ENCODE measurements around the gene GNAS-AS1. TPM values are rescaled to one million over a fixed set of nuclear protein-coding genes. Genes with fewer than 3 reads are reported as not detected.

GNAS-AS1 gene
- total and polyA plus RNA-seq, 10 of the 15 experiments (the other 5 are each of a cell fraction or from before 2014, with no cell fraction given), result 0.06 to 2.7 (median 1.2) TPM

DNA sequence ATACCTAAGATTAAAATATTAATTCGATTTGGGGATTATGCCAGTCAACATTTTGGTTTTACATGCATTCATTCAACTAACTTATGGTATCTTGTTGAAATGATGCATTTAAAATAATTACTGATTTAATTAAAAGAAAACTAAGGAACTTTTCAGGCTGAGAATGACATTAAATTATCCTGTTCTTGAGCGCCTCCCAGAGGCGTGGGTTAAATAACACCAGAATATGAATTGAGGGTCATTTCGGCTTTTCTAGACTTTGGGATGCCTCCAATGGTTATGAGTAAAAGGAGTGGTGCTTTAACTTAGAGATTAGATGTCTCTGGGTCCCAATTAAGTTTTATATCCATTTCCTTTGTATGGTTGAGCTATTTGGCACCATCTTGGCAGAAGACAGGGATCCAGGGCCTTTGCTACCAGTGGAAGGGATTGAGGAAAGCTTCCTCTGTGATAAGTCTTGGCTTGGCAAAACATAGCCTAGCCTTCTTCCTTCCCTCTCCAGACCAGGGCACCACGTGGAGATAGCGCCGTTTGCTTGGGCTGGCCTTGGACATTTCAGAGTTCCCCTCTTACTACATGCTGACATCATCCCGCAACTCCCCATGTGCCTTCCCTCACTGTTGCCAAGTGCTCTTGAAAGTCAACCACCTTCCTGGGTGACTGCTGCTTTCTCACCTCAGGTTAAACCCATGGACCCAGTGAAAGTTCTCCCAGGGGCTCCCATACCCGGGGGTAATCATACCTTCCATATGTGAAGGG, 30.5 kb upstream of the GNAS-AS1 start:
- no peak for DNase-seq (ENCODE audit: low read depth, low spot score)
- Histone ChIP-seq H3K79me2 (ENCODE audit: control insufficient read depth, insufficient read depth, low read length) (no peaks in the 10 kb centered on the region), H3K27me3 (replicated peaks in 1 of 2; ENCODE audit: control insufficient read depth in 2 of 2, insufficient read depth in 2 of 2, low read length in 1 of 2) (no peaks in the 10 kb centered on the region), H3K4me3 (no peak overlapping the region), H3K36me3 (ENCODE audit: control insufficient read depth in 2 of 2, insufficient read depth in 2 of 2, low read length in 1 of 2) (no peaks in the 10 kb centered on the region), H2AFZ (ENCODE audit: control insufficient read depth, low read depth, low read length) (no peak overlapping the region), H3K9ac (ENCODE audit: control insufficient read depth, insufficient read depth, low read length) (no peak overlapping the region), H3K9me3 (replicated peaks; ENCODE audit: control insufficient read depth, insufficient read depth, low read length) (no peaks in the 10 kb centered on the region), H3K4me2 (ENCODE audit: control insufficient read depth, insufficient read depth) (no peak overlapping the region), H4K20me1 (ENCODE audit: control insufficient read depth, insufficient read depth) (no peaks in the 10 kb centered on the region), H3K4me1 (ENCODE audit: control insufficient read depth, insufficient read depth, low read length) (peaks cover 4% of the 10 kb centered on the region), H3K27ac (ENCODE audit: control insufficient read depth, insufficient read depth) (no peak overlapping the region)
- ATAC-seq, result peak; percentile 88
- ChIA-PET POLR2A (no interaction called here), CTCF (interaction anchor here (0.7 to 3.7 kb wide), 7 partner anchors 8 to 399 kb away, joined by 3 to 19 read pairs (median 3); no protein-coding TSS in a partner anchor), SMC1A (ENCODE audit: uncharacterized antibody, unreplicated experiment) (interaction anchor here (1.8 kb wide), 1 partner anchor 15 kb away, joined by 7 read pairs; no protein-coding TSS in a partner anchor), RAD21 (ENCODE audit: unreplicated experiment) (interaction anchor here (1.5 kb wide), 1 partner anchor 14 kb away, joined by 3 read pairs; no protein-coding TSS in a partner anchor)
- in situ Hi-C loops (cut with MboI), result no loop called here
- no TSS peak for BruUV-seq (replicated peaks)
- intact Hi-C loops (cut with micrococcal nuclease; ENCODE audit: unreplicated experiment), result no loop called here
- 64% methylated on average over 9 of the region's 9 CpGs for WGBS (ENCODE audit: insufficient coverage, insufficient replicate concordance, low lambda C conversion rate, missing lambda C conversion rate)
- FAIRE-seq, result no peak
- TF ChIP-seq KLF5 (IDR thresholded peaks at IDR 0.05; ENCODE audit: partially characterized antibody), result no peak
- no peak for TF ChIP-seq ZNF207 (IDR thresholded peaks at IDR 0.05; ENCODE audit: borderline replicate concordance)
- no peak for TF ChIP-seq STAT3 (IDR thresholded peaks at IDR 0.05; ENCODE audit: low read depth, low read length)
- TF ChIP-seq MYC (IDR thresholded peaks at IDR 0.05; ENCODE audit: insufficient read depth, insufficient read length, insufficient replicate concordance, low read length, severe bottlenecking), result no peak
- TF ChIP-seq TCF7 (IDR thresholded peaks at IDR 0.05; ENCODE audit: borderline replicate concordance), result no peak
- TF ChIP-seq NR2C2 (IDR thresholded peaks at IDR 0.05; ENCODE audit: borderline replicate concordance, control insufficient read depth, insufficient read length, low read depth), result no peak
- TF ChIP-seq EED (IDR thresholded peaks at IDR 0.05; ENCODE audit: low read depth), result peak; percentile 39; the same call in 1 of the 2 replicates
- no peak for TF ChIP-seq RFX5 (IDR thresholded peaks at IDR 0.05; ENCODE audit: low read depth, low read length)
- TF ChIP-seq YY1 (IDR thresholded peaks at IDR 0.05; ENCODE audit: low read depth, low read length), result no peak
- peak; percentile 22; the same call in 1 of the 2 replicates for TF ChIP-seq SMC3 (IDR thresholded peaks at IDR 0.05; ENCODE audit: borderline replicate concordance, low read length)
- TF ChIP-seq, protein P1, sequence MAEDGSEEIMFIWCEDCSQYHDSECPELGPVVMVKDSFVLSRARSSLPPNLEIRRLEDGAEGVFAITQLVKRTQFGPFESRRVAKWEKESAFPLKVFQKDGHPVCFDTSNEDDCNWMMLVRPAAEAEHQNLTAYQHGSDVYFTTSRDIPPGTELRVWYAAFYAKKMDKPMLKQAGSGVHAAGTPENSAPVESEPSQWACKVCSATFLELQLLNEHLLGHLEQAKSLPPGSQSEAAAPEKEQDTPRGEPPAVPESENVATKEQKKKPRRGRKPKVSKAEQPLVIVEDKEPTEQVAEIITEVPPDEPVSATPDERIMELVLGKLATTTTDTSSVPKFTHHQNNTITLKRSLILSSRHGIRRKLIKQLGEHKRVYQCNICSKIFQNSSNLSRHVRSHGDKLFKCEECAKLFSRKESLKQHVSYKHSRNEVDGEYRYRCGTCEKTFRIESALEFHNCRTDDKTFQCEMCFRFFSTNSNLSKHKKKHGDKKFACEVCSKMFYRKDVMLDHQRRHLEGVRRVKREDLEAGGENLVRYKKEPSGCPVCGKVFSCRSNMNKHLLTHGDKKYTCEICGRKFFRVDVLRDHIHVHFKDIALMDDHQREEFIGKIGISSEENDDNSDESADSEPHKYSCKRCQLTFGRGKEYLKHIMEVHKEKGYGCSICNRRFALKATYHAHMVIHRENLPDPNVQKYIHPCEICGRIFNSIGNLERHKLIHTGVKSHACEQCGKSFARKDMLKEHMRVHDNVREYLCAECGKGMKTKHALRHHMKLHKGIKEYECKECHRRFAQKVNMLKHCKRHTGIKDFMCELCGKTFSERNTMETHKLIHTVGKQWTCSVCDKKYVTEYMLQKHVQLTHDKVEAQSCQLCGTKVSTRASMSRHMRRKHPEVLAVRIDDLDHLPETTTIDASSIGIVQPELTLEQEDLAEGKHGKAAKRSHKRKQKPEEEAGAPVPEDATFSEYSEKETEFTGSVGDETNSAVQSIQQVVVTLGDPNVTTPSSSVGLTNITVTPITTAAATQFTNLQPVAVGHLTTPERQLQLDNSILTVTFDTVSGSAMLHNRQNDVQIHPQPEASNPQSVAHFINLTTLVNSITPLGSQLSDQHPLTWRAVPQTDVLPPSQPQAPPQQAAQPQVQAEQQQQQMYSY (CRISPR knock-in tag; IDR thresholded peaks at IDR 0.05), result no peak
- TF ChIP-seq RAD21 (IDR thresholded peaks at IDR 0.05; ENCODE audit: insufficient read depth, low read depth, low read length), result peak; percentile 48; the same call in 1 of the 2 replicates
- TF ChIP-seq, protein P2, sequence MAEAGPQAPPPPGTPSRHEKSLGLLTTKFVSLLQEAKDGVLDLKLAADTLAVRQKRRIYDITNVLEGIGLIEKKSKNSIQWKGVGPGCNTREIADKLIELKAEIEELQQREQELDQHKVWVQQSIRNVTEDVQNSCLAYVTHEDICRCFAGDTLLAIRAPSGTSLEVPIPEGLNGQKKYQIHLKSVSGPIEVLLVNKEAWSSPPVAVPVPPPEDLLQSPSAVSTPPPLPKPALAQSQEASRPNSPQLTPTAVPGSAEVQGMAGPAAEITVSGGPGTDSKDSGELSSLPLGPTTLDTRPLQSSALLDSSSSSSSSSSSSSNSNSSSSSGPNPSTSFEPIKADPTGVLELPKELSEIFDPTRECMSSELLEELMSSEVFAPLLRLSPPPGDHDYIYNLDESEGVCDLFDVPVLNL (IDR thresholded peaks at IDR 0.05; ENCODE audit: low read depth, low read length), result no peak
- no peak for TF ChIP-seq IKZF1 (conservative IDR thresholded peaks at IDR 0.05)
- TF ChIP-seq EGR1 (IDR thresholded peaks at IDR 0.05; ENCODE audit: borderline replicate concordance in 1 of 2, low read depth in 2 of 2, low read length in 2 of 2), result no peak
- 0 out of 2 replicates have a peak, but pooled peaks have one; percentile 8 for TF ChIP-seq SPI1 (IDR thresholded peaks at IDR 0.05; ENCODE audit: borderline replicate concordance, insufficient read depth, low read depth, low read length)
- no peak for TF ChIP-seq ASH2L (IDR thresholded peaks at IDR 0.05; ENCODE audit: borderline replicate concordance, low read depth)
- TF ChIP-seq JUND (IDR thresholded peaks at IDR 0.05; ENCODE audit: low read depth, low read length), result no peak
